Karpas-422 (cell line): ENCODE results near the gene CES1. TPM values are rescaled to one million over a fixed set of nuclear protein-coding genes. Genes with fewer than 3 reads are reported as not detected.
"Not testable (repeated sequence)": the region's sequence is repeated elsewhere in the genome, so short reads cannot be mapped to it uniquely, and the experiment has no call there.

Experiments used
- DNase-seq: peaks from one replicate; pipeline ENCODE4 v3.0.0-alpha.2; 2015
- H2AFZ ChIP-seq: fragments of 200-600 bp; sonication (generic); 2 replicates; pipeline ENCODE4 v1.6.1; 2014; ENCODE audit warnings: antibody characterized with exemption, low read length, mixed read lengths
- H3K27ac ChIP-seq: fragments of 200-600 bp; sonication (generic); 2 replicates; pipeline ENCODE4 v1.5.1; 2014; ENCODE audit warnings: mild to moderate bottlenecking, low read length, moderate library complexity
- H3K27me3 ChIP-seq: fragments of 200-600 bp; sonication (generic); 2 replicates; pipeline ENCODE4 v1.6.1; 2014; ENCODE audit warnings: low read length, mixed read lengths
- H3K36me3 ChIP-seq: fragments of 200-600 bp; sonication (generic); 2 replicates; pipeline ENCODE4 v1.6.1; 2014; ENCODE audit warnings: low read length, mixed read lengths; ENCODE audit not compliant: insufficient read depth
- H3K4me1 ChIP-seq: fragments of 200-600 bp; sonication (generic); 2 replicates; pipeline ENCODE4 v1.6.1; 2014; ENCODE audit warnings: mild to moderate bottlenecking, low read length, mixed read lengths
- H3K4me2 ChIP-seq: fragments of 200-600 bp; sonication (generic); 2 replicates; pipeline ENCODE4 v1.6.1; 2014; ENCODE audit warnings: low read length, low read depth, mild to moderate bottlenecking; ENCODE audit not compliant: poor library complexity, severe bottlenecking
- H3K4me3 ChIP-seq: fragments of 200-600 bp; sonication (generic); 2 replicates; pipeline ENCODE4 v1.5.1; 2014; ENCODE audit warnings: mild to moderate bottlenecking, antibody characterized with exemption, low read length, mixed read lengths
- H3K79me2 ChIP-seq: fragments of 200-600 bp; sonication (generic); 2 replicates; pipeline ENCODE4 v1.6.1; 2014; ENCODE audit warnings: mild to moderate bottlenecking, low read length, mixed read lengths
- H3K9ac ChIP-seq: fragments of 200-600 bp; sonication (generic); 2 replicates; pipeline ENCODE4 v1.6.0; 2014; ENCODE audit warnings: low read length
- H3K9me2 ChIP-seq: fragments of 200-600 bp; sonication (generic), shearing (Covaris generic); replicated peaks from 2 replicates; pipeline ENCODE4 v1.6.0; 2014; ENCODE audit warnings: mild to moderate bottlenecking, low read length, moderate library complexity; ENCODE audit not compliant: insufficient read depth
- H3K9me3 ChIP-seq: fragments of 300-700, 200-600 bp; sonication (generic); 2 replicates; pipeline ENCODE4 v1.6.1; 2014; ENCODE audit warnings: low read length, mixed read lengths
- H4K20me1 ChIP-seq: fragments of 200-600 bp; sonication (generic); 2 replicates; pipeline ENCODE4 v1.6.1; 2014; ENCODE audit warnings: mild to moderate bottlenecking, antibody characterized with exemption, low read length, low read depth; ENCODE audit not compliant: insufficient read depth
- total RNA-seq: library from RNA; depleted of rRNA; stranded (reverse); fragments of >200 nt; shearing (Covaris generic); gene quantifications from 2 replicates; pipeline ENCODE4 v1.2.3, GENCODE V29; 2014; ENCODE audit warnings: low replicate concordance; rRNA removed

CES1 gene
- total RNA-seq, 1 experiment from 2014 or later: not detected

- peaks cover 7% of the 10 kb centered on the region for H3K9me3 ChIP-seq
- H3K9me2 ChIP-seq: no peaks in the 10 kb centered on the region
- H2AFZ ChIP-seq: no peak overlapping the region
- no peaks in the 10 kb centered on the region for H3K4me1 ChIP-seq
- H3K27me3 ChIP-seq: no peaks in the 10 kb centered on the region
- H4K20me1 ChIP-seq: no peaks in the 10 kb centered on the region
- no peaks in the 10 kb centered on the region for H3K36me3 ChIP-seq
- H3K4me2 ChIP-seq: no peak overlapping the region
- H3K9ac ChIP-seq: no peak overlapping the region
- 0 out of 2 replicates have a peak overlapping the region, but pooled peaks have one; percentile 12 for H3K4me3 ChIP-seq
- H3K79me2 ChIP-seq: no peaks in the 10 kb centered on the region
- no peak for DNase-seq
- no peak overlapping the region for H3K27ac ChIP-seq
These were observed 78.8 kb downstream of the CES1 start for GRCh38 chr16:55754056-55754455.

DNA sequence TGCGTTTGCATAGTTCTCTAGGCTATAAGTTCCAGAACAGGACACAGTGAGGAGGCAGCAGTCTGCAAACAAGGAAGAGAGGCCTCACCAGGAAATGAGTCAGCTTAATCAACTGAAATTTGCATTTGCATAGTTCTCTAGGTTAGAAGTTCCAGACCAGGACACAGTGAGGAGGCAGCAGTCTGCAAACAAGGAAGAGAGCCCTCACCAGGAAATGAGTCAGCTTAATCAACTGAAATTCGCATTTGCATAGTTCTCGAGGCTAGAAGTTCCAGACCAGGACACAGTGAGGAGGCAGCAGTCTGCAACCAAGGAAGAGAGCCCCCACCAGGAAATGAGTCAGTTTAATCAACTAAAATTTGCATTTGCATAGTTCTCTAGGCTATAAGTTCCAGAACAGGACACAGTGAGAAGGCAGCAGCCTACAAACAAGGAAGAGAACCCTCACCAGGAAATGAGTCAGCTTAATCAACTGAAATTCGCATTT is 79.7 kb downstream of the CES1 start:
- not testable (repeated sequence) for H3K9me2 ChIP-seq, H3K4me2 ChIP-seq, H3K36me3 ChIP-seq, H3K79me2 ChIP-seq, DNase-seq, H3K9me3 ChIP-seq, H3K27me3 ChIP-seq, H4K20me1 ChIP-seq, H3K4me1 ChIP-seq, H3K9ac ChIP-seq
- peak overlapping the region; percentile 36; the same call in 1 of the 2 replicates for H2AFZ ChIP-seq
- 0 out of 2 replicates have a peak overlapping the region, but pooled peaks have one; percentile 12 for H3K4me3 ChIP-seq
- H3K27ac ChIP-seq: peak overlapping the region; percentile 42; the same call in 1 of the 2 replicates

Other genes with a start within 250 kb of the CES1 start
- not detected in 2 replicates for gene SLC6A2, start 177.1 kb downstream of the CES1 start, total RNA-seq
- gene CES5A, start 42.3 kb upstream of the CES1 start, total RNA-seq: not detected in 2 replicates